GM12892 (cell line): ENCODE measurements around the gene LGALS13.

Experiments
- POLR2A ChIP-seq: IDR thresholded peaks from 2 replicates; pipeline ENCODE4 v1.6.1; 2011; ENCODE audit warnings: low read depth, low read length, control low read depth
- POLR2AphosphoS5 ChIP-seq: IDR thresholded peaks from 2 replicates; pipeline ENCODE4 v1.6.1; 2011; ENCODE audit warnings: low read depth, low read length, control low read depth
- TAF1 ChIP-seq: IDR thresholded peaks from 2 replicates; pipeline ENCODE4 v1.6.1; 2011; ENCODE audit warnings: low read depth, mild to moderate bottlenecking, control low read depth, low read length, borderline replicate concordance

- TF ChIP-seq POLR2AphosphoS5: no peak
- TF ChIP-seq POLR2A: no peak
- TF ChIP-seq TAF1: no peak
These were observed 29.3 kb downstream of the LGALS13 start for GRCh38 chr19:39631626-39632025.
